ENCODE data around the gene PTPRN2. TPM values are rescaled to one million over a fixed set of nuclear protein-coding genes. Genes with fewer than 3 reads are reported as not detected.
"Not testable (repeated sequence)": the region's sequence is repeated elsewhere in the genome, so short reads cannot be mapped to it uniquely, and the experiment has no call there.

The PTPRN2 gene
- total RNA-seq, 1 experiment from 2014 or later = 1.2 TPM

DNA sequence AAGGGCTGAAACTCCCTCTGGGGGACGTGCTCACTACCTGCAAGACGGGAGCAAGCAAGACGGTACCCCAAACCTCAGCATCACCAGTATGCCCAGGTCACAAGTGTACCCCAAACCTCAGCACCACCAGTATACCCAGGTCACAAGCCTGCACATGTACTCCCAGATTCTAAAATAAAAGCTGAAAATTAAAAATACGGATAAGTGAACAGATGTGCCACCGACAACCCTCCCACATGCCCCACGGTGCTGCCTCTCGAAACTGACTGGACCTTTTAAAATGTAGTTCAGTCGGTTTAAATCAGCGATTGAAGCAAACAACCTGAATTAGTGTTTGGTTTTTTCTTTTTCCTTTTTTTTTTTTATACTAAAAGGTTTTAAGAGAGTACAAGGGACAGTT lies 684.3 kb downstream of the PTPRN2 start:
- no peaks in the 10 kb centered on the region for H3K27me3 ChIP-seq (replicated peaks)
- no peak overlapping the region for H3K27ac ChIP-seq
- H3K4me3 ChIP-seq = no peak overlapping the region
- no peaks in the 10 kb centered on the region for H3K4me1 ChIP-seq (replicated peaks)
- no peaks in the 10 kb centered on the region for H3K36me3 ChIP-seq
- DNase-seq (ENCODE audit: low read depth in 1 of 2, low spot score in 2 of 2) = no peak
- H3K9me3 ChIP-seq (replicated peaks) = peaks cover 9% of the 10 kb centered on the region; the same call in 1 of the 2 replicates

DNA sequence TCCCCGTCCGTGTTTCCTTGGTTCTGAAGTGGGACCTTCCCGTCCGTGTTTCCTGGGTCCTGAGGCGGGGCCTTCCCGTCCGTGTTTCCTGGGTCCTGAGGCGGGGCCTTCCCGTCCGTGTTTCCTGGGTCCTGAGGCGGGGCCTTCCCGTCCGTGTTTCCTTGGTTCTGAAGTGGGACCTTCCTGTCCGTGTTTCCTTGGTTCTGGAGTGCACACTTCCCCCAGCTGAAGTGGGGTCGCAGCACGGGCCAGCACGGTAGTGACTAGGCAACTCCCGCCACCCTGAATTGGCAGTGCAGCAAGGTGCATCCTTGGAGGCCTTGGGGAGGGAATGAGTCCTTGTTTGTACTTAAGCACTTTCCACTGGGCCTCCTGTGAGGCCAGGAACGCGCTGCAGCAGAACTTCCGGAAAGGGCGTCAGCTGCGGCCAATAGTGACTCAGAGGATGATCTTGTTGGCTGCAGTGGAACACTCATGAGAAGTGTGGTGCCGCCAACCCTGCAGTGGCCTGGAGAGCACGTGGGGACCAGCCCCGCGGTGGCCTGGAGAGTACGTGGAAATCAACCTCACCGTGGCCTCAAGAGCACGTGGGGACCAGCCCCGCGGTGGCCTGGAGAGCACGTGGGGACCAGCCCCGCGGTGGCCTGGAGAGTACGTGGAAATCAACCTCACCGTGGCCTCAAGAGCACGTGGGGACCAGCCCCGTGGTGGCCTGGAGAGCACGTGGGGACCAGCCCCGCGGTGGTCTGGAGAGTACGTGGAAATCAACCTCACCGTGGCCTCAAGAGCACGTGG lies 685.6 kb downstream of the PTPRN2 start:
- H3K4me1 ChIP-seq (replicated peaks); H3K36me3 ChIP-seq; H3K9me3 ChIP-seq (replicated peaks); H3K4me3 ChIP-seq; DNase-seq (ENCODE audit: low read depth in 1 of 2, low spot score in 2 of 2); H3K27ac ChIP-seq; H3K27me3 ChIP-seq (replicated peaks): not testable (repeated sequence)

DNA sequence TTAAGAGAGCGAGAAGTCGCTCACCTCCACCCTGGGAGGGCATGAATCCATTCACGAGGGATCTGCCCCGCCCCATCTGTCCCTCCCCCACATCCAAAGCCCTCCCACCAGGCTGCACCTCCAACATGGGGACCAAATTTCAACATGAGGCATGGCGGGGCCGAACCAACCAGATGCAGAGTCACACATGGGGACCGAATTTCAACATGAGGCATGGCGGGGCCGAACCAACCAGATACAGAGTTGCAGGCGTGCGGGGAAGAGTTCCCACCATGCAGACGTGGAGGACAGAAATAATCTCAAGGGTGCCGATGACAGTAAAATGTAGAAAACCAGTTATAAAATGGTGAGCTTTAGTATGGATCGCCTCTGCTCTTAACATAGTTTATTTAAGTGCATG lies 686.5 kb downstream of the PTPRN2 start:
- H3K36me3 ChIP-seq = no peaks in the 10 kb centered on the region
- H3K27ac ChIP-seq = no peak overlapping the region
- no peaks in the 10 kb centered on the region for H3K4me1 ChIP-seq (replicated peaks)
- no peak overlapping the region for H3K4me3 ChIP-seq
- H3K9me3 ChIP-seq (replicated peaks) = peaks cover 9% of the 10 kb centered on the region; the same call in 1 of the 2 replicates
- DNase-seq (ENCODE audit: low read depth in 1 of 2, low spot score in 2 of 2) = no peak
- H3K27me3 ChIP-seq (replicated peaks) = no peaks in the 10 kb centered on the region

DNA sequence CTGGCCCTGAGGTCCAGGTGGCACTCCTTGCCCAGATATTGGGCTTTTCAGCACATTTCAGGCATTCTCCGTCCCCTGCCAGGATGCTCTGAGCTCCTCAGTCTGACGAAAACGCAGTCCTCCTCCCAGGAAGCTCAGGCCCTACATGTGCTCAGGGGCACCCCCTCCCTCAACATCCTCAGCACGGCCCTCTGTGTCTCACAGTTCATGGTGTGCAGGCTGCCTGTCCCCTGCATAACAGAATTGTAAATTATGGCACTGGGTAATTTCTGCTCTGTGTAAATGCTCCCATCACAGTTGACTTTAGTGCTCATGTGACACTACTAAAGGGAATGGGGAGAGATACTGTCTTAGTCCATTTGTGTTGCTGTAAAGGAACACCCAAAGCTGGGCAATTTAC lies 687.1 kb downstream of the PTPRN2 start:
- Histone ChIP-seq H3K4me1 (replicated peaks) (no peaks in the 10 kb centered on the region), H3K9me3 (replicated peaks) (peaks cover 6% of the 10 kb centered on the region; the same call in 1 of the 2 replicates), H3K27me3 (replicated peaks) (no peaks in the 10 kb centered on the region), H3K27ac (no peak overlapping the region), H3K4me3 (no peak overlapping the region), H3K36me3 (no peaks in the 10 kb centered on the region)
- DNase-seq (ENCODE audit: low read depth in 1 of 2, low spot score in 2 of 2) = no peak

DNA sequence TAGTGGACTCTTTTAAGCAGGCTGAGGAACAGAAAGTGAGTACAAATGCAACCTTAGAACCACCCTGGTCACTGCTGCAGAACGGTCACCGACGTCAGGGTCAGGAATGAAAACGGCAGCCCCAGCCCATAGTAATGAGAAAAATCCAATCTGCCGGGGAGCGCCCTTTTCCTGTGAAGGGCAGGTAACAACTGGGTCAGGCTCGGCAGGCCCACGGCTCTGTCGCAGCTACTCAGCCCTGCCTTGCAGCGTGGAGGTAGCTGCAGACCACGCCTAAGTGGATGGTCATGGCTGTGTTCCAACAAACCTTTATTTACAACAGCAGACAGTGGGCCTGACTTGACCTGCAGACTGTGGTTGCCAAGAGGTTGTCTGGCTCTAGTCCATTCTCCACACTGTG lies 687.6 kb downstream of the PTPRN2 start:
- H3K27ac ChIP-seq = no peak overlapping the region
- DNase-seq (ENCODE audit: low read depth in 1 of 2, low spot score in 2 of 2) = no peak
- H3K36me3 ChIP-seq = no peaks in the 10 kb centered on the region
- no peak overlapping the region for H3K4me3 ChIP-seq
- no peaks in the 10 kb centered on the region for H3K4me1 ChIP-seq (replicated peaks)
- no peaks in the 10 kb centered on the region for H3K27me3 ChIP-seq (replicated peaks)
- H3K9me3 ChIP-seq (replicated peaks) = peaks cover 6% of the 10 kb centered on the region; the same call in 1 of the 2 replicates

DNA sequence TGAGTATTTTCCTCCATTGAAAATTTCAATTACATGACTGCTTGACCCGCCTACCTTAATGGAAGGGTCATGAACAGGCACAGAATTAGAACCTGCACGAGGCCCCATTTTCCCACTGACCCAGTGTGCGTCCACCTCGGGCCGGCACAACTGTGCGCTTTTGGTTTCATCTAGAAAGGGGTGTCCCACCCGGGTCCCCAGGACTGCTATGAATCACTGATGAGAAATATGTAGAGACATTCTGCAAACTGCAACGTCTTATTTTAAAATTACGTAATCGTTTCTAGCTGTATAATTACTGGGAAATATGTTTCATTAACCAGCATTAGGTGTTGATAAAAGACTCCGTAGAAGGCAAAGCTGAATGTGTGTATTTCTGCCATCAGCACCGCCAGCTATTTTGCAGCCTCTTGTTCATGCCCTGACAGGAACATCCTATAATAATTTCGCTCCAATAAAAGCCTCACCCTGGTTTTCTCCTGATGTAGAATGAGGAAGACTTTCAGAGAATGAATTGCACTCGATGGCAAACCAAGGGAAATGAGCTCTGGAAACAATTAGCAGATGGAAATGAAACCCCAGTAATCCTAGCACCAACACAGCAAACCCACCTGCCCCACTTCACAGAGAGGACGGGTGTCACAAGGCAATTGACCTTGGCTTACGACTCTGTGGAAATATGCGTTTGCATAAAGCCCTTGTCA lies 688.7 kb downstream of the PTPRN2 start:
- Histone ChIP-seq H3K36me3 (no peaks in the 10 kb centered on the region), H3K9me3 (replicated peaks) (peaks cover 6% of the 10 kb centered on the region; the same call in 1 of the 2 replicates), H3K27ac (no peak overlapping the region), H3K27me3 (replicated peaks) (no peaks in the 10 kb centered on the region), H3K4me1 (replicated peaks) (no peaks in the 10 kb centered on the region), H3K4me3 (no peak overlapping the region)
- DNase-seq (ENCODE audit: low read depth in 1 of 2, low spot score in 2 of 2) = no peak

DNA sequence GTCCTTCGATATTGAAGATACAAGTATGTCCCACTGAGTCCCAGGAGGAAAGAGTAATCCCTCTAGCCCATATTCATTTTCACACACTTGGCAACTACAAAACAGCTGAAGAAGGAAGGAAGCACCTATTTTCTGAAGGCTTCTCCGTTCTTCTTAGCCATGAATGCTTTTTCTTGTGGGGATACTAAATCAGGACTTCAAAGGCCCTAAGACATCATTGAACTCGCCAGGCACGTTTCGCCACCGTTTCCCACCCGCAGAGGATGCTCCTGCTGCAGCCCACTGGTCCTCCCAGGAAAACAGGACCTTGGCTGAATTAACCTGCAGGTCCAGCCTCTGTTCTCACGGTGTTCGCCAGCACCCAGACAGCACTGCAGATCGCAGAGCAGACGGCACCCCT lies 689.4 kb downstream of the PTPRN2 start:
- no peak for DNase-seq (ENCODE audit: low read depth in 1 of 2, low spot score in 2 of 2)
- Histone ChIP-seq H3K27ac (no peak overlapping the region), H3K27me3 (replicated peaks) (no peaks in the 10 kb centered on the region), H3K36me3 (no peaks in the 10 kb centered on the region), H3K4me3 (no peak overlapping the region), H3K9me3 (replicated peaks) (peaks cover 6% of the 10 kb centered on the region; the same call in 1 of the 2 replicates), H3K4me1 (replicated peaks) (no peaks in the 10 kb centered on the region)

DNA sequence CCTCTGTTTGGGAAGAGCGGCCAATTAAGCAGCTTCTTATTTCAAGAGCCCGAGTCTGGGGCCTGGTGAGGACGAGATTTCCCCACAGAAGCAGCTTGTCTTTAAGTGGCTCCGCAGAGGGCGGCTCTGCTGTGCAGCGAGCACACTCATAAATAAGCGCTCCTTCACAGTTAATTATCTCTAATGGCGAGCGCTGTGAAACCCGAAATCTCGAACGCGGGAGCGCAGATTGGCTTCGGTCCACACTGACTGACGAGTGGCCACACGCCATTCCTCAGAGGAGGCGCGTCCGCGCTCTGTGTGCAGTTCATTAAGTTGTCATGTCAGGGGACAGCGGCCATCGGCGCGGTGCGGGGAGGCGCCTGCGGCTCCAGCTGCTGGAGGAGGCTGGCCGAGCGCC lies 689.9 kb downstream of the PTPRN2 start:
- peaks cover 9% of the 10 kb centered on the region; the same call in 1 of the 2 replicates for H3K9me3 ChIP-seq (replicated peaks)
- H3K36me3 ChIP-seq = no peaks in the 10 kb centered on the region

DNA sequence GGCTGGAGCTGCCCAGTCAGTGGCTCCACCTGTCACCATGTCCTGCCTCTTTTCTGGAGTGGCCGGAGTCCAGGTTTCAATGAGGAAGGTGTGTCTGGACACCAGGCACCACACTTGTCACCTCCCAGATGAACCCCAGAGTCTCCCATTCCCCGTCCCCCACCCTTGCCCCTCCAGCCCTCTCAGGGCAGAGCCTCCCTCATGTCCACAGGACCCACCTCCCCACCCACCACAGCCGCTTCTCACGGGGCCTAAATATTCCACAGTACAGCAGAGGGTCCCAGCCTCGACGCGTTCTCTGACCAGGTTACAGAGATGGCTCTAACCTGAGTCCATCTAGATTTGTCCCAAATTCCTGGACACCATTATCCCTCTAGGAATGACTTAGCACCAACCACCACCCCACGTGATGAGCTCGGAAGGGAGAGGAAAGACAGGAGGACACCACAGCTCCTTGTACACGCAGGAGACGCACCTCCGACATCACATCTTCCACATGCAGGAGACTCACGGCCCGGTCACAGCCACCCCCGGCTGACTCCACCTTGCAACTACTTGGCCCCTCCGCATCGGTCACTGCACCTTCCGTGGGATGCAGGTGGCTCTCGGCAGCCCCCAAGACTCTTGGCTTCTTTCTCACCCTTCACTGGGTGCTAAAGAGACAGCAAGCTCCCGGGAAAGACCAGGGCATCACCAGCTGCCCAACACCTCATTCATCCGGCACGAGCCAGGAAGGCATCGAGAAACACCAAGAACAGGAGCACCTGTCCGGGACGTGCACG lies 690.7 kb downstream of the PTPRN2 start:
- Histone ChIP-seq H3K9me3 (replicated peaks) (peaks cover 9% of the 10 kb centered on the region; the same call in 1 of the 2 replicates), H3K4me1 (replicated peaks) (no peaks in the 10 kb centered on the region), H3K36me3 (no peaks in the 10 kb centered on the region), H3K27me3 (replicated peaks) (no peaks in the 10 kb centered on the region), H3K4me3 (no peak overlapping the region), H3K27ac (no peak overlapping the region)
- no peak for DNase-seq (ENCODE audit: low read depth in 1 of 2, low spot score in 2 of 2)

More for the DNA sequence above, 689.9 kb downstream of the PTPRN2 start:
- Histone ChIP-seq H3K4me1 (replicated peaks) (no peaks in the 10 kb centered on the region), H3K27me3 (replicated peaks) (no peaks in the 10 kb centered on the region), H3K27ac (no peak overlapping the region), H3K4me3 (no peak overlapping the region)
- no peak for DNase-seq (ENCODE audit: low read depth in 1 of 2, low spot score in 2 of 2)

DNA sequence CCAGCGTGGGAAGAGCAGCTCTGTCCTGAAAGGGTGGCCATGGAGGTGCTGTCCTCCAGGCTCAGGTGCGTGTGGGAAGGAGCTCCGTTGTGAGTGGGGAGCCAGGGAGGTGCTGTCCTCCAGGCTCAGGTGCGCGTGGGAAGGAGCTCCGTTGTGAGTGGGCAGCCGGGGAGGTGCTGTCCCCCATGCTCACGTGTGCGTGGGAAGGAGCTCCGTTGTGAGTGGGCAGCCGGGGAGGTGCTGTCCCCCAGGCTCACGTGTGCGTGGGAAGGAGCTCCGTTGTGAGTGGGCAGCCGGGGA lies 691.3 kb downstream of the PTPRN2 start:
- not testable (repeated sequence) for H3K9me3 ChIP-seq (replicated peaks)

DNA sequence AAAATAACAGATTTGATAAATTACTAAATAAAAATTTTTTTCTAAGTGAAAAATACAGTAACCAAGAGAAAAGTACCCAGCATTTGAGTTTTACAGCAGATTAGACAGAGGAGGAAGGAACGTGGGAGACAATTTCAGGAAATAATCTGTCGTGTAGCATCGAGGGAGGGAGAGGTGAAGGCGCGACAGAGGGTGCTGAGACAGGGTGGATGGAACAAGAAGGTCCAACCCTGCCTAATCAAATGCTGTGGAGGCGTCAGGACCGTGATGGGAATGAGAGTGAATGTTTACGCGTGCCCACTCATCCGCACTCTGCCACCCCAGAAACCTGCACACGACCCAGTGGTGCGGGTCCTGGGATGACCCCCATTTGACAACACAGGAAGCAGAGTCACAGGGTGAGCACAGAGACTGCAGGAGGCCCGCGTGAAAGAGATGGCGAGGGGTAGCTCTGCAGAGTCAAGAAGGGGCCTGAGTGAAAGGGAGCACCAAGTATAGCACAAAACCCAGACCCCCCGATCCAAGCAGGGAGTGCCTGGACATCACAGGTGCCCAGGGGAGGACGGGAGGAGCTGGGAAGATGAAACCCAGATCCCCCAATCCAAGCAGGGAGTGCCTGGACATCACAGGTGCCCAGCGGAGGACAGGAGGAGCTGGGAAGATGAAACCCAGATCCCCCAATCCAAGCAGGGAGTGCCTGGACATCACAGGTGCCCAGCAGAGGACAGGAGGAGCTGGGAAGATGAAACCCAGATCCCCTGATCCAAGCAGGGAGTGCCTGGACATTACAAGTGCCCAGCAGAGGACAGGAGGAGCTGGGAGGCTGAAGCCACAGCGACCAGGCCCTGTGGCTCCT lies 691.9 kb downstream of the PTPRN2 start:
- no peak for DNase-seq (ENCODE audit: low read depth in 1 of 2, low spot score in 2 of 2)
- H3K4me1 ChIP-seq (replicated peaks) = no peaks in the 10 kb centered on the region
- H3K9me3 ChIP-seq (replicated peaks) = peaks cover 8% of the 10 kb centered on the region; the same call in 1 of the 2 replicates
- H3K4me3 ChIP-seq = no peak overlapping the region
- H3K27ac ChIP-seq = no peak overlapping the region
- H3K36me3 ChIP-seq = no peaks in the 10 kb centered on the region
- no peaks in the 10 kb centered on the region for H3K27me3 ChIP-seq (replicated peaks)

More for the DNA sequence above, 691.3 kb downstream of the PTPRN2 start:
- H3K36me3 ChIP-seq; H3K27me3 ChIP-seq (replicated peaks); H3K27ac ChIP-seq; H3K4me1 ChIP-seq (replicated peaks); DNase-seq (ENCODE audit: low read depth in 1 of 2, low spot score in 2 of 2); H3K4me3 ChIP-seq: not testable (repeated sequence)

DNA sequence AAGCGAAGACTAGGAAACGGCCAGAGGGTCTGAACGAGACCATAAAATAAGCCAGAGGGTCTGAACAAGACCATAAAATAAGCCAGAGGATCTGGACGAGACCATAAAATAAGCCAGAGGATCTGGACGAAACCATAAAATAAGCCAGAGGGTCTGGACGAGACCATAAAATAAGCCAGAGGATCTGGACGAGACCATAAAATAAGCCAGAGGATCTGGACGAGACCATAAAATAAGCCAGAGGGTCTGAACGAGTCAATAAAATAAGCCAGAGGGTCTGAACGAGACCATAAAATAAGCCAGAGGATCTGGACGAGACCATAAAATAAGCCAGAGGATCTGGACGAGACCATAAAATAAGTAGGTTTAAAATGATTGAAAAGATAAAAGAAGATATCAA lies 692.5 kb downstream of the PTPRN2 start:
- H3K4me1 ChIP-seq (replicated peaks); H3K36me3 ChIP-seq; H3K27me3 ChIP-seq (replicated peaks); H3K9me3 ChIP-seq (replicated peaks); H3K4me3 ChIP-seq; DNase-seq (ENCODE audit: low read depth in 1 of 2, low spot score in 2 of 2); H3K27ac ChIP-seq: not testable (repeated sequence)

DNA sequence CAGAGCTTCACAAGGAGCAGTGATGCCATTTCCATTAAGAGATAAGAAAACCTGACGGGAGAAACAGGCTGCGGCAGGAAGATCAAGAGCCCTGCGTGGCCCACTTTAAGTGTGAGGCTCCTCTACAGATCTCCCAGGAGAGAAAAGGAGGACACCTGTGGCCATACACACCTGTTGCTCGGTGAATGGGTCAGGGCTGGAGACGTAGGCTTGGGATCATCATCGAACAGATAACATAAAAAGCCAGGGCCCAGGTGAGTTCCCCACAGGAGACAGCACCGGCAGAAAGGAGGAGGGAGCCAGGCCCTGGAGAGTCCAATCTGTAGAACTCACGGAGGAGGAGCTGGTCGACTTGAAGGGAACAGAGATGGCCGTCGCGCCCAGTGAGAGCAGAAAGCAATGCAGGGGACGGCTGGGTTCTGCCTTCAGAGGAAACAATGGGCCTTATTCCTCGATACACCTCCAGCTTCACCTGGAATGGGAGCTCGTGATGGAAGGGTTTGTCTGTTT lies 694.0 kb downstream of the PTPRN2 start:
- Histone ChIP-seq H3K4me1 (replicated peaks) (no peaks in the 10 kb centered on the region), H3K27ac (no peak overlapping the region), H3K9me3 (replicated peaks) (peaks cover 3% of the 10 kb centered on the region; the same call in 1 of the 2 replicates), H3K4me3 (no peak overlapping the region), H3K27me3 (replicated peaks) (no peaks in the 10 kb centered on the region), H3K36me3 (no peaks in the 10 kb centered on the region)
- no peak for DNase-seq (ENCODE audit: low read depth in 1 of 2, low spot score in 2 of 2)
